Neural progenitor cell (in vitro differentiated cells): ENCODE results near the gene DHX35. TPM values are rescaled to one million over a fixed set of nuclear protein-coding genes. Genes with fewer than 3 reads are reported as not detected.

Source experiments
- DNase-seq: peaks from one replicate; pipeline ENCODE4 v3.0.0-alpha.2; 2016; ENCODE audit warnings: low spot score
- H2AFZ ChIP-seq: fragments of 200-600 bp; sonication (generic); replicated peaks from 2 replicates; pipeline ENCODE4 v1.6.1; 2016; ENCODE audit warnings: antibody characterized with exemption
- H3F3A ChIP-seq: fragments of 200-600 bp; sonication (generic); 2 replicates; pipeline ENCODE4 v1.6.1; 2016; ENCODE audit warnings: antibody characterized with exemption, low read depth
- H3K27ac ChIP-seq: fragments of 200-600 bp; sonication (generic); 2 replicates; pipeline ENCODE4 v1.5.1; 2016; ENCODE audit warnings: mild to moderate bottlenecking
- H3K27me3 ChIP-seq: fragments of 200-600 bp; sonication (generic); 2 replicates; pipeline ENCODE4 v1.6.1; 2016; ENCODE audit warnings: mild to moderate bottlenecking, moderate library complexity
- H3K36me3 ChIP-seq: fragments of 200-600 bp; sonication (generic); 2 replicates; pipeline ENCODE4 v1.5.1; 2016
- H3K4me1 ChIP-seq: fragments of 200-600 bp; sonication (generic); 2 replicates; pipeline ENCODE4 v1.6.1; 2016; ENCODE audit warnings: mixed run types
- H3K4me2 ChIP-seq: fragments of 200-600 bp; sonication (generic); 2 replicates; pipeline ENCODE4 v1.6.1; 2016
- H3K4me3 ChIP-seq: fragments of 200-600 bp; sonication (generic); 2 replicates; pipeline ENCODE4 v1.5.1; 2016
- H3K79me2 ChIP-seq: fragments of 200-600 bp; sonication (generic); 2 replicates; pipeline ENCODE4 v1.6.1; 2016; ENCODE audit warnings: low read depth
- H3K9ac ChIP-seq: fragments of 200-600 bp; sonication (generic); 2 replicates; pipeline ENCODE4 v1.6.1; 2016
- H3K9me3 ChIP-seq: fragments of 200-600 bp; sonication (generic); 2 replicates; pipeline ENCODE4 v1.5.1; 2016; ENCODE audit warnings: low read depth
- H4K20me1 ChIP-seq: fragments of 200-600 bp; sonication (generic); 2 replicates; pipeline ENCODE4 v1.6.1; 2016; ENCODE audit warnings: low read depth
- H3K27ac Mint-ChIP-seq: 3 replicates; pipeline ENCODE4 v1.8.0; 2021; ENCODE audit warnings: mixed read lengths
- H3K27me3 Mint-ChIP-seq: 2 replicates; pipeline ENCODE4 v1.8.0; 2022; ENCODE audit warnings: low read depth, mild to moderate bottlenecking, inconsistent platforms, moderate library complexity, mixed read lengths; ENCODE audit not compliant: insufficient read depth
- H3K36me3 Mint-ChIP-seq: 3 replicates; pipeline ENCODE4 v1.8.0; 2021; ENCODE audit warnings: mixed read lengths
- H3K4me1 Mint-ChIP-seq: 3 replicates; pipeline ENCODE4 v1.8.0; 2021; ENCODE audit warnings: mixed read lengths
- H3K4me3 Mint-ChIP-seq: 3 replicates; pipeline ENCODE4 v1.8.0; 2021; ENCODE audit warnings: mild to moderate bottlenecking, moderate library complexity, mixed read lengths
- H3K9me3 Mint-ChIP-seq: 3 replicates; pipeline ENCODE4 v1.8.0; 2020; ENCODE audit warnings: mixed read lengths
- CTCF ChIP-seq: fragments of 200-600 bp; sonication (generic); IDR thresholded peaks from 2 replicates; pipeline ENCODE4 v1.5.1; 2017; ENCODE audit warnings: antibody characterized with exemption, mild to moderate bottlenecking
- EZH2 ChIP-seq: fragments of 200-600 bp; sonication (generic); IDR thresholded peaks from 2 replicates; pipeline ENCODE4 v1.6.1; 2017; ENCODE audit warnings: antibody characterized with exemption, mild to moderate bottlenecking, moderate library complexity
- EZH2phosphoT487 ChIP-seq: fragments of 200-600 bp; sonication (generic); IDR thresholded peaks from 2 replicates; pipeline ENCODE4 v1.6.1; 2017; ENCODE audit warnings: antibody characterized with exemption
- total RNA-seq: library from RNA; depleted of rRNA; stranded (reverse); fragments of >200 nt; gene quantifications from 2 replicates; pipeline ENCODE4 v1.2.3, GENCODE V29; 2015; ENCODE audit warnings: low replicate concordance

Gene DHX35
- total RNA-seq, 1 donor from 2014 or later: 22.5 TPM

- Mint-ChIP-seq H3K36me3 (no peaks in the 10 kb centered on the region), H3K4me3 (no peak overlapping the region), H3K27me3 (peaks cover 7% of the 10 kb centered on the region), H3K4me1 (peaks cover 3% of the 10 kb centered on the region), H3K27ac (no peak overlapping the region), H3K9me3 (peaks cover 4% of the 10 kb centered on the region)
- Histone ChIP-seq H3F3A (no peaks in the 10 kb centered on the region), H3K27me3 (no peaks in the 10 kb centered on the region), H3K9ac (no peak overlapping the region), H2AFZ (no peak overlapping the region), H3K4me1 (no peaks in the 10 kb centered on the region), H3K27ac (no peak overlapping the region), H4K20me1 (no peaks in the 10 kb centered on the region), H3K36me3 (no peaks in the 10 kb centered on the region), H3K79me2 (no peaks in the 10 kb centered on the region), H3K9me3 (no peaks in the 10 kb centered on the region), H3K4me3 (no peak overlapping the region), H3K4me2 (no peak overlapping the region)
- DNase-seq: no peak
- TF ChIP-seq EZH2phosphoT487 (no peak), CTCF (no peak), EZH2 (no peak)
These were observed 110.5 kb downstream of the DHX35 start for GRCh38 chr20:39072653-39073052.

GRCh38 chr20:39075731-39076130, 113.6 kb downstream of the DHX35 start:
- H3F3A ChIP-seq: no peaks in the 10 kb centered on the region
- H3K36me3 ChIP-seq: no peaks in the 10 kb centered on the region
- Mint-ChIP-seq H3K4me1 (no peaks in the 10 kb centered on the region), H3K27ac (no peak overlapping the region), H3K27me3 (peaks cover 2% of the 10 kb centered on the region), H3K36me3 (no peaks in the 10 kb centered on the region), H3K9me3 (no peaks in the 10 kb centered on the region), H3K4me3 (no peak overlapping the region)
- no peak overlapping the region for H2AFZ ChIP-seq
- TF ChIP-seq EZH2 (no peak), EZH2phosphoT487 (no peak), CTCF (no peak)
- no peak for DNase-seq
- no peak overlapping the region for H3K4me3 ChIP-seq
- H4K20me1 ChIP-seq: no peaks in the 10 kb centered on the region
- no peaks in the 10 kb centered on the region for H3K4me1 ChIP-seq
- H3K79me2 ChIP-seq: no peaks in the 10 kb centered on the region
- no peak overlapping the region for H3K4me2 ChIP-seq
- H3K9ac ChIP-seq: no peak overlapping the region
- H3K9me3 ChIP-seq: no peaks in the 10 kb centered on the region
- H3K27me3 ChIP-seq: no peaks in the 10 kb centered on the region
- no peak overlapping the region for H3K27ac ChIP-seq

GRCh38 chr20:39076958-39077357, 114.8 kb downstream of the DHX35 start:
- Mint-ChIP-seq H3K4me1 (no peaks in the 10 kb centered on the region), H3K27ac (no peak overlapping the region), H3K36me3 (no peaks in the 10 kb centered on the region), H3K27me3 (peaks cover 2% of the 10 kb centered on the region), H3K9me3 (no peaks in the 10 kb centered on the region), H3K4me3 (no peak overlapping the region)
- no peak overlapping the region for H3K9ac ChIP-seq
- TF ChIP-seq EZH2phosphoT487 (no peak), CTCF (no peak)
- H4K20me1 ChIP-seq: no peaks in the 10 kb centered on the region
- DNase-seq: no peak
- H2AFZ ChIP-seq: no peak overlapping the region
- no peaks in the 10 kb centered on the region for H3K79me2 ChIP-seq
- H3K4me2 ChIP-seq: no peak overlapping the region
- no peaks in the 10 kb centered on the region for H3K27me3 ChIP-seq
- no peaks in the 10 kb centered on the region for H3F3A ChIP-seq
- no peaks in the 10 kb centered on the region for H3K36me3 ChIP-seq
- H3K9me3 ChIP-seq: no peaks in the 10 kb centered on the region
- no peak overlapping the region for H3K27ac ChIP-seq
- H3K4me3 ChIP-seq: no peak overlapping the region
- no peaks in the 10 kb centered on the region for H3K4me1 ChIP-seq

- peaks cover 6% of the 10 kb centered on the region for H3K27me3 Mint-ChIP-seq
These were observed 118.2 kb downstream of the DHX35 start for GRCh38 chr20:39080326-39080725.

More at GRCh38 chr20:39080326-39080725, 118.2 kb downstream of the DHX35 start:
- Mint-ChIP-seq H3K9me3 (no peaks in the 10 kb centered on the region), H3K4me3 (no peak overlapping the region), H3K4me1 (peaks cover 2% of the 10 kb centered on the region), H3K36me3 (no peaks in the 10 kb centered on the region), H3K27ac (no peak overlapping the region)
- H2AFZ ChIP-seq: no peak overlapping the region
- H3K36me3 ChIP-seq: no peaks in the 10 kb centered on the region
- no peak overlapping the region for H3K9ac ChIP-seq
- no peaks in the 10 kb centered on the region for H3F3A ChIP-seq
- H3K4me2 ChIP-seq: no peak overlapping the region
- DNase-seq: no peak
- H3K27ac ChIP-seq: no peak overlapping the region
- TF ChIP-seq EZH2phosphoT487 (no peak), EZH2 (no peak), CTCF (no peak)
- H3K27me3 ChIP-seq: no peaks in the 10 kb centered on the region
- H3K4me3 ChIP-seq: no peak overlapping the region
- H3K9me3 ChIP-seq: no peaks in the 10 kb centered on the region
- H4K20me1 ChIP-seq: no peaks in the 10 kb centered on the region
- H3K4me1 ChIP-seq: no peaks in the 10 kb centered on the region
- no peaks in the 10 kb centered on the region for H3K79me2 ChIP-seq
